ENCODE measurements around the gene TRAF2. TPM values are rescaled to one million over a fixed set of nuclear protein-coding genes. Genes with fewer than 3 reads are reported as not detected.

Gene TRAF2
- total RNA-seq, 1 donor from 2014 or later: 5.3 TPM

DNA sequence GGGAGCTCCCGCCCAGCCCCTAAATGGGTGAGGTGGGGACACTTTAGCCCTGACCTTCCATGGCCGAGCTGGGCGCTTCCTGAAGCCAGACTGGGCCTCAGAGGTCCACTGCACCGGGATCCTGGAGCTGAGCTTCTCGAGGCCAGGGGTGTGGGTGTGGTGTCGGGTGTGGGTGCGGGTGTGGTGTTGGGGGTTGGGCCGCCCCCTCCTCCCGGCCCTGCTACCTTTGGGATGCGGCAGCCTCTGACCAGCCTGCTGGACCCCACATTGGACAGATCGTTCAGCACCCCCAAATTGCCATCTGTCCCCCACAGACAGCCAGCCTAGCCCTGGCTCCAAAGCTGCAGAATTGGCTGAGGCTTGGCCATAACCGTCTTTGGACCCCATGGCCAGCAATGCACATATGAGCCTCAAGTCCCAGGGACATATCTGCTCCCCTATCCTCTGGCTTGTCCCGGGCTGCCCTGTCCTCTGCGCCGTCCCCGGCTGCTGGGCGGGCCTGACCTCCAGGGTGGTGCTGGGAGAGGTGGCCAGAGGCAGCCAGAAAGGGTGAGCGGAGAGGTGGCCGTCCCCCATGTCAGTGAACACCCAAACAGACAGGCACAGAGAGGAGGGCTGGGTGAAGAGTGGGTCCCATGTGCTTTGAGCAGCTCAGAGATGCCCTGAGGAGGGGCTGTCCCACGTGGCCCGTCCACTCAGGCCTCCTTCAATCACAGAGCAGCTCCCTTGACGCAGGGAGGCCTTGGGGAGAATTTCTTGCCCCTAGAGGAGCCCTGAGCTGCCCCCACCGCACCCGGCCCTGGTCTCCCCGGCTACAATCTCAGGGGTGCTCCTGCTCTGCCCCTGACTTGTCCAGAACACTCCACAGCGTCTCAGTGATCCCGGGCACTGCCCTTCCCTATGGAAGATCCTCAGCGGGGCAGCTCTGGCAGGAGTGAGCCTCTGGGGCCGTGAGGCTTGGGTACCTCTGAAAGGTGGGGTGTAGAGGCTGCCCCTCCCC is 87.6 kb downstream of the TRAF2 start:
- Histone ChIP-seq H3K27me3 (ENCODE audit: control insufficient read depth, insufficient read depth, low read length) (no peaks in the 10 kb centered on the region), H3K36me3 (ENCODE audit: control insufficient read depth, insufficient read depth, low read length) (no peaks in the 10 kb centered on the region)

GRCh38 chr9:136974817-136975535 is 88.7 kb downstream of the TRAF2 start:
- TF ChIP-seq CTCF (IDR thresholded peaks at IDR 0.05; ENCODE audit: insufficient read depth, low read length, severe bottlenecking): no peak
- FAIRE-seq (peak; percentile 55), DNase-seq (ENCODE audit: low read depth) (peak; percentile 15)
- H3K27me3 ChIP-seq (ENCODE audit: control insufficient read depth, insufficient read depth, low read length): no peaks in the 10 kb centered on the region
- no peak overlapping the region for H3K4me3 ChIP-seq (ENCODE audit: low read depth, low read length)
- no peaks in the 10 kb centered on the region for H3K36me3 ChIP-seq (ENCODE audit: control insufficient read depth, insufficient read depth, low read length)

More for the DNA sequence above, 87.6 kb downstream of the TRAF2 start:
- no peak for TF ChIP-seq CTCF (IDR thresholded peaks at IDR 0.05; ENCODE audit: insufficient read depth, low read length, severe bottlenecking)
- DNase-seq (ENCODE audit: low read depth): no peak
- FAIRE-seq: no peak
- H3K4me3 ChIP-seq (ENCODE audit: low read depth, low read length): no peak overlapping the region

GRCh38 chr9:136975644-136976043 is 89.3 kb downstream of the TRAF2 start:
- H3K36me3 ChIP-seq (ENCODE audit: control insufficient read depth, insufficient read depth, low read length): no peaks in the 10 kb centered on the region
- H3K4me3 ChIP-seq (ENCODE audit: low read depth, low read length): no peak overlapping the region
- TF ChIP-seq CTCF (IDR thresholded peaks at IDR 0.05; ENCODE audit: insufficient read depth, low read length, severe bottlenecking): no peak
- FAIRE-seq (no peak), DNase-seq (ENCODE audit: low read depth) (no peak)
- no peaks in the 10 kb centered on the region for H3K27me3 ChIP-seq (ENCODE audit: control insufficient read depth, insufficient read depth, low read length)

Other genes with a start within 250 kb of the TRAF2 start
- 11.8 and 18.1 TPM in 2 replicates for gene EGFL7, start 223.6 kb upstream of the TRAF2 start, total RNA-seq
- 41.9 and 52.0 TPM in 2 replicates for gene AGPAT2, start 199.1 kb upstream of the TRAF2 start, total RNA-seq
- gene DIPK1B, start 173.9 kb upstream of the TRAF2 start, total RNA-seq: 0.13 TPM in 1 of 2 replicates, not detected in the other
- not detected in 2 replicates for gene LCN10, start 143.6 kb upstream of the TRAF2 start, total RNA-seq
- gene LCN6, start 138.0 kb upstream of the TRAF2 start, total RNA-seq: not detected in 2 replicates
- gene LCN8, start 128.3 kb upstream of the TRAF2 start, total RNA-seq: not detected in 2 replicates
- not detected in 2 replicates for gene LCN15, start 122.0 kb upstream of the TRAF2 start, total RNA-seq
- gene TMEM141, start 95.2 kb upstream of the TRAF2 start, total RNA-seq: 220 and 228 TPM in 2 replicates
- gene CCDC183, start 90.2 kb upstream of the TRAF2 start, total RNA-seq: under 0.01 and 0.38 TPM in 2 replicates
- gene RABL6, start 78.6 kb upstream of the TRAF2 start, total RNA-seq: 79.5 and 88.5 TPM in 2 replicates
- 1.1 and 1.8 TPM in 2 replicates for gene AJM1, start 44.0 kb upstream of the TRAF2 start, total RNA-seq
- gene PHPT1, start 37.1 kb upstream of the TRAF2 start, total RNA-seq: 57.9 and 124 TPM in 2 replicates
- gene MAMDC4, start 34.2 kb upstream of the TRAF2 start, total RNA-seq: 1.1 and 1.5 TPM in 2 replicates
- gene EDF1, start 20.2 kb upstream of the TRAF2 start, total RNA-seq: 486 and 497 TPM in 2 replicates
- gene FBXW5, start 58.2 kb downstream of the TRAF2 start, total RNA-seq: 162 TPM in 2 replicates
- gene C8G, start 58.7 kb downstream of the TRAF2 start, total RNA-seq: 0.51 and 0.79 TPM in 2 replicates
- 0.13 TPM in 1 of 2 replicates, not detected in the other for gene LCN12, start 65.8 kb downstream of the TRAF2 start, total RNA-seq
- gene PTGDS, start 91.0 kb downstream of the TRAF2 start, total RNA-seq: 0.26 TPM in 2 replicates
- gene LCNL1, start 96.5 kb downstream of the TRAF2 start, total RNA-seq: not detected in 2 replicates
- 10.0 and 11.5 TPM in 2 replicates for gene PAXX, start 105.9 kb downstream of the TRAF2 start, total RNA-seq
- gene CLIC3, start 110.1 kb downstream of the TRAF2 start, total RNA-seq: 2.1 and 28.8 TPM in 2 replicates
- 5.5 and 9.9 TPM in 2 replicates for gene ABCA2, start 141.7 kb downstream of the TRAF2 start, total RNA-seq
- gene FUT7, start 145.6 kb downstream of the TRAF2 start, total RNA-seq: not detected in 2 replicates
- gene NPDC1, start 159.7 kb downstream of the TRAF2 start, total RNA-seq: 5.5 and 10.5 TPM in 2 replicates
- 0.79 and 1.2 TPM in 2 replicates for gene ENTPD2, start 167.5 kb downstream of the TRAF2 start, total RNA-seq
- gene SAPCD2, start 184.0 kb downstream of the TRAF2 start, total RNA-seq: 0.26 and 1.2 TPM in 2 replicates
- gene UAP1L1, start 191.0 kb downstream of the TRAF2 start, total RNA-seq: 2.0 and 3.2 TPM in 2 replicates
- gene MAN1B1, start 200.5 kb downstream of the TRAF2 start, total RNA-seq: 58.2 and 65.3 TPM in 2 replicates
- gene DPP7, start 228.2 kb downstream of the TRAF2 start, total RNA-seq: 45.1 and 66.6 TPM in 2 replicates